Measurements from ENCODE around the gene CNOT3. TPM values are rescaled to one million over a fixed set of nuclear protein-coding genes. Genes with fewer than 3 reads are reported as not detected.

The CNOT3 gene
- total RNA-seq, 2 donors from 2014 or later = 44.5 to 45.4 TPM

DNA sequence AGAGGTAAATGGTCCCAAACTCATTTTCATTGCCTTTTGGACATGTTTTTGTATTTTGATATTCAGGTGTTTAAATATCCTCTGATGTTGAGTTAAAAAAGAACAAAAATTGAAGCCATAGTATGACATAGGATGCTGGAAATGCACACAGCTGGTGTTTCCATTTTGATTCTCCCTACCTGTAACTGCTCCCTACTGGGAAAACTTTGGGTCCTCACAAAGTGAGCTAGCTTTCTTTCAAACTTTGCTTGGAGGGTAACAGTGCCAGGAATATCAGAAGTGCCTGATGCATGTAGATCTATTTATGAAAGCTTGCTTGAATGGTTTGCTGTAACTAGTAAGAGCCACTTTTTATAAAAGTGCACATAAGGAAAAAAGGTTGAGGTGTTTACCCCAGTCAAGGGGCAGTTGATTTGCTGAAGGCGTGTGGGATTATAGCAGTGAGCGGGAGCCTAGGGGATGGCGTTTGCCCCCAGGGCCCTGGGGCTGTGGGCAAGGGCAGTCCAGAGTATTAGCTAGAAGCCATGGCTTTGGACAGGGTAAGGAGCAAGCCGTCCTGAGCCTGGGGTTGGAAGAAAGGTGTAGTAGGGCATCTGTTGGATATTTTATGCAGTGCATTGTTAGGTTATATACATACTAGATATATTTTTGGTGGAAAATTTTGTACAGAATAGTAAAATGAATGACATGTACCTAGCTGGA, 67.4 kb downstream of the CNOT3 start:
- Mint-ChIP-seq H3K27ac (peak overlapping the region; percentile 100), H3K27me3 (peaks cover 5% of the 10 kb centered on the region)

More for the DNA sequence above, 67.4 kb downstream of the CNOT3 start:
- H3K4me3 Mint-ChIP-seq = peak overlapping the region; percentile 71
- no peak for ATAC-seq
- H3K9me3 ChIP-seq (ENCODE audit: control insufficient read depth, low read length, poor library complexity, severe bottlenecking) = no peaks in the 10 kb centered on the region
- peaks cover 60% of the 10 kb centered on the region for H3K4me1 Mint-ChIP-seq
- no peak for DNase-seq
- H3K36me3 Mint-ChIP-seq (ENCODE audit: low read depth) = peaks cover 12% of the 10 kb centered on the region

Other genes starting within 250 kb of the CNOT3 start
- not detected for gene CACNG7, start 228.5 kb upstream of the CNOT3 start, total RNA-seq
- under 1 TPM; 0.05 to 0.22 TPM for gene CACNG8, start 174.8 kb upstream of the CNOT3 start, total RNA-seq
- gene CACNG6, start 146.1 kb upstream of the CNOT3 start, total RNA-seq = not detected
- gene VSTM1, start 73.9 kb upstream of the CNOT3 start, total RNA-seq = under 1 TPM in 1 of 2 donors, not detected in 1; 0.73 TPM
- not detected for gene TARM1, start 56.4 kb upstream of the CNOT3 start, total RNA-seq
- 1 to 10 TPM in 1 of 2 donors, under 1 TPM in 1; 0.83 to 2.5 TPM for gene OSCAR, start 37.0 kb upstream of the CNOT3 start, total RNA-seq
- 10 to 100 TPM; 49.9 to 54.6 TPM for gene NDUFA3, start 34.9 kb upstream of the CNOT3 start, total RNA-seq
- gene TFPT, start 22.1 kb upstream of the CNOT3 start, total RNA-seq = 10 to 100 TPM; 14.9 TPM
- 10 to 100 TPM; 49.4 to 56.8 TPM for gene PRPF31, start 22.0 kb upstream of the CNOT3 start, total RNA-seq
- gene LENG1, start 22.0 kb downstream of the CNOT3 start, total RNA-seq = 1 to 10 TPM; 8.0 to 9.0 TPM
- gene TMC4, start 35.4 kb downstream of the CNOT3 start, total RNA-seq = 1 to 10 TPM; 1.3 to 3.1 TPM
- gene MBOAT7, start 51.8 kb downstream of the CNOT3 start, total RNA-seq = 10 to 100 TPM; 18.4 to 24.5 TPM
- 1 to 10 TPM; 8.1 to 8.9 TPM for gene TSEN34, start 53.5 kb downstream of the CNOT3 start, total RNA-seq
- gene RPS9, start 63.1 kb downstream of the CNOT3 start, total RNA-seq = 1,000 to 10,000 TPM; 1,676 to 1,883 TPM
- 1 to 10 TPM; 5.2 to 6.2 TPM for gene LILRB3, start 85.2 kb downstream of the CNOT3 start, total RNA-seq
- 1 to 10 TPM in 1 of 2 donors, under 1 TPM in 1; 0.91 to 2.4 TPM for gene LILRA6, start 105.0 kb downstream of the CNOT3 start, total RNA-seq
- gene LILRB5, start 119.5 kb downstream of the CNOT3 start, total RNA-seq = under 1 TPM in 1 of 2 donors, not detected in 1; 0.20 TPM
- gene LILRB2, start 143.3 kb downstream of the CNOT3 start, total RNA-seq = 1 to 10 TPM; 1.5 to 6.3 TPM
- 1 to 10 TPM; 1.1 to 3.5 TPM for gene LILRA5, start 175.4 kb downstream of the CNOT3 start, total RNA-seq
- under 1 TPM in 1 of 2 donors, not detected in 1; 0.86 TPM for gene LILRA4, start 201.4 kb downstream of the CNOT3 start, total RNA-seq
- 10 to 100 TPM; 21.5 to 22.2 TPM for gene LAIR1, start 227.2 kb downstream of the CNOT3 start, total RNA-seq